Naive thymus-derived CD4-positive, alpha-beta T cell (primary cell): Measurements from ENCODE around the gene OLFM4. TPM values are rescaled to one million over a fixed set of nuclear protein-coding genes. Genes with fewer than 3 reads are reported as not detected.

ENCODE experiments used
- ATAC-seq: fragments of 150-1000 bp; cut with Tn5 transposase; 2 replicates; pipeline ENCODE4 v1.10.0; 2021; ENCODE audit warnings: mild to moderate bottlenecking, moderate library complexity
- CTCF ChIA-PET: fragments of 350-600 bp; sonication (Branson Sonifier 250); formaldehyde crosslinking; loops from one replicate; lab custom pipeline; 2021; ENCODE audit warnings: antibody characterized with exemption; lab: Charles Lee
- POLR2A ChIA-PET: fragments of 350-600 bp; sonication (Branson Sonifier 250); formaldehyde crosslinking; loops from one replicate; lab custom pipeline; 2021; ENCODE audit warnings: antibody characterized with exemption, inconsistent platforms; lab: Charles Lee
- DNase-seq, 9 donors: peaks; one replicate each; pipeline versions ENCODE4 v3.0.0 to v3.0.0-alpha.2; 2020 to 2022; ENCODE audit warnings: mixed read lengths in 1 of 9
- H3K27ac ChIP-seq: one replicate; pipeline ENCODE4 v1.7.0; 2013; ENCODE audit warnings: mild to moderate bottlenecking, low read depth, low read length, moderate library complexity
- H3K27me3 ChIP-seq, 2 donors: one replicate each; pipeline ENCODE4 v1.7.0; 2013; ENCODE audit warnings: low read length in 2 of 2, mild to moderate bottlenecking in 2 of 2, moderate library complexity in 2 of 2; ENCODE audit not compliant: control insufficient read depth in 2 of 2, insufficient read depth in 2 of 2
- H3K36me3 ChIP-seq, 3 experiments: 1 replicate in 2 of 3; 2 replicates in 1 of 3; pipeline ENCODE4 v1.7.0; 2013; ENCODE audit warnings: low read length in 3 of 3, mild to moderate bottlenecking in 3 of 3, moderate library complexity in 1 of 3; ENCODE audit not compliant: insufficient read depth in 3 of 3, control insufficient read depth in 2 of 3
- H3K4me1 ChIP-seq, 2 donors: one replicate each; pipeline ENCODE4 v1.7.0; 2013; ENCODE audit warnings: low read length in 2 of 2, mild to moderate bottlenecking in 2 of 2, moderate library complexity in 1 of 2; ENCODE audit not compliant: control insufficient read depth in 2 of 2, insufficient read depth in 2 of 2
- H3K4me3 ChIP-seq: 2 replicates; pipeline ENCODE4 v1.7.0; 2013; ENCODE audit warnings: mild to moderate bottlenecking, low read length
- H3K9me3 ChIP-seq, 3 experiments: 1 replicate in 2 of 3; 2 replicates in 1 of 3; pipeline ENCODE4 v1.7.0; 2013; ENCODE audit warnings: low read length in 3 of 3; ENCODE audit not compliant: control insufficient read depth in 2 of 3
- H3K27ac Mint-ChIP-seq, 9 donors: one replicate each; pipeline ENCODE4 v1.8.0; 2020 to 2022; ENCODE audit warnings: mixed read lengths in 9 of 9, mild to moderate bottlenecking in 8 of 9, moderate library complexity in 5 of 9, inconsistent platforms in 2 of 9
- H3K27me3 Mint-ChIP-seq, 5 donors: one replicate each; pipeline ENCODE4 v1.8.0; 2021 to 2022; ENCODE audit warnings: mixed read lengths in 5 of 5, mild to moderate bottlenecking in 1 of 5
- H3K36me3 Mint-ChIP-seq, 5 donors: one replicate each; pipeline ENCODE4 v1.8.0; 2020 to 2022; ENCODE audit warnings: mixed read lengths in 5 of 5, mild to moderate bottlenecking in 3 of 5, inconsistent platforms in 1 of 5
- H3K4me1 Mint-ChIP-seq, 7 donors: one replicate each; pipeline ENCODE4 v1.8.0; 2020 to 2022; ENCODE audit warnings: mixed read lengths in 7 of 7, mild to moderate bottlenecking in 3 of 7, inconsistent platforms in 1 of 7
- H3K4me3 Mint-ChIP-seq, 10 donors: one replicate each; pipeline ENCODE4 v1.8.0; 2020 to 2022; ENCODE audit warnings: mild to moderate bottlenecking in 10 of 10, mixed read lengths in 10 of 10, moderate library complexity in 6 of 10, inconsistent platforms in 2 of 10
- H3K9me3 Mint-ChIP-seq, 11 donors: one replicate each; pipeline ENCODE4 v1.8.0; 2020 to 2022; ENCODE audit warnings: mixed read lengths in 11 of 11, mild to moderate bottlenecking in 4 of 11, inconsistent platforms in 1 of 11, moderate library complexity in 1 of 11
- intact Hi-C, 2 donors: fragments of 100-400 bp; cut with micrococcal nuclease; formaldehyde crosslinking; loops; one replicate each; pipeline ENCODE4 v1.15.1; 2023
- polyA plus RNA-seq, 2 donors: library from polyadenylated mRNA; unstranded; fragments of 300-500 nt; fragmentation: Illumina TruSeq; gene quantifications; one replicate each; pipeline ENCODE4 v1.2.3, GENCODE V29; 2021
- total RNA-seq, 6 experiments: library from RNA in 5 of 6; stranded (reverse) in 5 of 6; gene quantifications; 1 replicate in 5 of 6; 2 replicates in 1 of 6; pipeline ENCODE4 v1.2.3 and lab custom pipeline; 2021 to 2026

OLFM4 gene
- total RNA-seq: not detected
- not detected for polyA plus RNA-seq
- total RNA-seq (lab: John Stamatoyannopoulos, UW): not detected

- Histone ChIP-seq H3K4me1 (no peaks in the 10 kb centered on the region), H3K36me3 (no peaks in the 10 kb centered on the region), H3K4me3 (no peak within 1 kb of the TSS), H3K27ac (no peak within 1 kb of the TSS), H3K27me3 (peaks cover 0 to 4% of the 10 kb centered on the region in 2 donors), H3K9me3 (no peaks in the 10 kb centered on the region)
- no peaks in the 10 kb centered on the region for H3K4me1 Mint-ChIP-seq
- H3K4me3 Mint-ChIP-seq: no peak within 1 kb of the TSS
- H3K27ac Mint-ChIP-seq: no peak within 1 kb of the TSS
- CTCF ChIA-PET: no interaction called here
- POLR2A ChIA-PET: no interaction called here
- H3K36me3 Mint-ChIP-seq: no peaks in the 10 kb centered on the region
- DNase-seq: no peak
- peaks cover 0 to 17% (median 0%) of the 10 kb centered on the region in 5 donors for H3K27me3 Mint-ChIP-seq
- intact Hi-C loops: no loop called here
- H3K9me3 Mint-ChIP-seq: peaks cover 0 to 2% (median 0%) of the 10 kb centered on the region in 11 donors
- no peak for ATAC-seq
These were observed at the start of gene OLFM4 for GRCh38 chr13:53028637-53029203. Gene OLFM4, plus strand, starts transcription at chr13:53028813. Its CDS starts 24 bp downstream, at chr13:53028837.

- Histone ChIP-seq H3K4me3 (no peak overlapping the region), H3K27ac (no peak overlapping the region), H3K36me3 (no peaks in the 10 kb centered on the region), H3K4me1 (no peaks in the 10 kb centered on the region), H3K27me3 (no peaks in the 10 kb centered on the region), H3K9me3 (no peaks in the 10 kb centered on the region)
- Mint-ChIP-seq H3K9me3 (peaks cover 0 to 3% (median 0%) of the 10 kb centered on the region in 11 donors), H3K4me3 (no peak overlapping the region), H3K27ac (no peak overlapping the region), H3K36me3 (no peaks in the 10 kb centered on the region), H3K27me3 (peaks cover 0 to 15% (median 10%) of the 10 kb centered on the region in 5 donors), H3K4me1 (no peaks in the 10 kb centered on the region)
- intact Hi-C loops: no loop called here
- DNase-seq (no peak), ATAC-seq (no peak)
- ChIA-PET CTCF (no interaction called here), POLR2A (no interaction called here)
These were observed 49.6 kb upstream of the OLFM4 start for GRCh38 chr13:52978989-52979388.

- Mint-ChIP-seq H3K27ac (no peak overlapping the region), H3K27me3 (peaks cover 0 to 16% (median 6%) of the 10 kb centered on the region in 5 donors), H3K36me3 (no peaks in the 10 kb centered on the region), H3K4me3 (no peak overlapping the region), H3K9me3 (peaks cover 0 to 3% (median 0%) of the 10 kb centered on the region in 11 donors), H3K4me1 (no peaks in the 10 kb centered on the region)
- Histone ChIP-seq H3K4me1 (no peaks in the 10 kb centered on the region), H3K4me3 (no peak overlapping the region), H3K27me3 (no peaks in the 10 kb centered on the region), H3K27ac (no peak overlapping the region), H3K36me3 (no peaks in the 10 kb centered on the region), H3K9me3 (no peaks in the 10 kb centered on the region)
- intact Hi-C loops: no loop called here
- DNase-seq (no peak), ATAC-seq (no peak)
- ChIA-PET CTCF (no interaction called here), POLR2A (no interaction called here)
These were observed 47.9 kb upstream of the OLFM4 start for GRCh38 chr13:52980695-52981094.

GRCh38 chr13:52983836-52984235, 44.8 kb upstream of the OLFM4 start:
- CTCF ChIA-PET: no interaction called here
- Mint-ChIP-seq H3K4me1 (no peaks in the 10 kb centered on the region), H3K27ac (no peak overlapping the region), H3K4me3 (no peak overlapping the region), H3K9me3 (peaks cover 0 to 3% (median 0%) of the 10 kb centered on the region in 11 donors), H3K36me3 (no peaks in the 10 kb centered on the region), H3K27me3 (peaks cover 0 to 18% (median 5%) of the 10 kb centered on the region in 5 donors)
- ATAC-seq (no peak), DNase-seq (no peak)
- Histone ChIP-seq H3K4me1 (no peaks in the 10 kb centered on the region), H3K4me3 (no peak overlapping the region), H3K36me3 (no peaks in the 10 kb centered on the region), H3K27me3 (no peaks in the 10 kb centered on the region), H3K27ac (no peak overlapping the region), H3K9me3 (no peaks in the 10 kb centered on the region)
- intact Hi-C loops: no loop called here
- POLR2A ChIA-PET: no interaction called here

GRCh38 chr13:52984881-52985363, 43.7 kb upstream of the OLFM4 start:
- ATAC-seq: no peak
- H3K27me3 Mint-ChIP-seq: peaks cover 0 to 24% (median 15%) of the 10 kb centered on the region in 5 donors
- no peak overlapping the region for H3K27ac Mint-ChIP-seq
- no peak overlapping the region for H3K27ac ChIP-seq
- H3K27me3 ChIP-seq: peaks cover 0 to 5% of the 10 kb centered on the region in 2 donors
- no peak for DNase-seq
- CTCF ChIA-PET: no interaction called here
- no peak overlapping the region for H3K4me3 ChIP-seq
- H3K9me3 Mint-ChIP-seq: peaks cover 0 to 3% (median 0%) of the 10 kb centered on the region in 11 donors
- H3K36me3 Mint-ChIP-seq: no peaks in the 10 kb centered on the region
- H3K36me3 ChIP-seq: no peaks in the 10 kb centered on the region
- intact Hi-C loops: no loop called here
- H3K4me1 Mint-ChIP-seq: no peaks in the 10 kb centered on the region
- H3K9me3 ChIP-seq: no peaks in the 10 kb centered on the region
- POLR2A ChIA-PET: no interaction called here
- no peak overlapping the region for H3K4me3 Mint-ChIP-seq
- no peaks in the 10 kb centered on the region for H3K4me1 ChIP-seq

GRCh38 chr13:52991344-52992020, 37.1 kb upstream of the OLFM4 start:
- ChIA-PET POLR2A (no interaction called here), CTCF (no interaction called here)
- no peaks in the 10 kb centered on the region for H3K36me3 ChIP-seq
- no peaks in the 10 kb centered on the region for H3K9me3 ChIP-seq
- no peak overlapping the region for H3K4me3 ChIP-seq
- Mint-ChIP-seq H3K9me3 (peaks cover 0 to 1% (median 0%) of the 10 kb centered on the region in 11 donors), H3K4me1 (peaks cover 0 to 8% (median 0%) of the 10 kb centered on the region in 7 donors), H3K27me3 (peaks cover 0 to 24% (median 19%) of the 10 kb centered on the region in 5 donors), H3K36me3 (no peaks in the 10 kb centered on the region), H3K27ac (no peak overlapping the region), H3K4me3 (no peak overlapping the region)
- no peaks in the 10 kb centered on the region for H3K4me1 ChIP-seq
- intact Hi-C loops: no loop called here
- ATAC-seq: no peak
- peaks cover 0 to 5% of the 10 kb centered on the region in 2 donors for H3K27me3 ChIP-seq
- no peak overlapping the region for H3K27ac ChIP-seq
- DNase-seq: no peak
